GM12872 (cell line): Measurements from ENCODE around the gene LRRC34.

Source experiments
- CTCF ChIP-seq: IDR thresholded peaks from 3 replicates; pipeline ENCODE4 v1.5.1; 2011; ENCODE audit warnings: low read depth, mild to moderate bottlenecking, low read length, moderate library complexity; ENCODE audit not compliant: insufficient read depth

Gene LRRC34

GRCh38 chr3:169746924-169747323, 65.8 kb downstream of the LRRC34 start:
- no peak for TF ChIP-seq CTCF

GRCh38 chr3:169744366-169745054, 68.2 kb downstream of the LRRC34 start:
- TF ChIP-seq CTCF = peak; percentile 28; the same call in 1 of the 3 replicates
